ENCODE measurements around the gene SLC1A2. TPM values are rescaled to one million over a fixed set of nuclear protein-coding genes. Genes with fewer than 3 reads are reported as not detected.

SLC1A2 gene
- total and polyA plus RNA-seq, 2 of the 4 experiments (the other 2 are of a cell fraction): 0.15 to 0.54 TPM

- CTCF ChIA-PET: no interaction called here
- no peak overlapping the region for H2BK15ac ChIP-seq (ENCODE audit: low read depth, low read length)
- peaks cover 6% of the 10 kb centered on the region; the same call in 1 of the 2 replicates for H4K20me1 ChIP-seq (ENCODE audit: insufficient read depth, low read length)
- POLR2A ChIA-PET (ENCODE audit: unreplicated experiment): no interaction called here
- no peak overlapping the region for H3K4me2 ChIP-seq (ENCODE audit: low read depth, low read length)
- H4K8ac ChIP-seq (ENCODE audit: low read depth in 2 of 2, low read length in 2 of 2): peak overlapping the region; percentile 27 to 33; a peak in 2 of 4 replicates
- peak overlapping the region; percentile 58; the same call in 1 of the 2 replicates for H3K27ac ChIP-seq (ENCODE audit: insufficient read depth, low read length)
- H2AFZ ChIP-seq (replicated peaks; ENCODE audit: low read length, poor library complexity): no peak overlapping the region
- peak overlapping the region; percentile 53 for H4K5ac ChIP-seq (ENCODE audit: low read depth, low read length)
- dilution Hi-C loops (cut with HindIII; ENCODE audit: low sequenced_read_pairs, unreplicated experiment) (no loop called here), intact Hi-C loops (cut with micrococcal nuclease) (loop anchor here (5.0 kb wide), 1 partner anchor 74 kb away; no protein-coding TSS in a partner anchor), in situ Hi-C loops (cut with MboI; ENCODE audit: low sequenced_read_pairs) (no loop called here)
- TF ChIP-seq BHLHE40 (IDR thresholded peaks at IDR 0.05; ENCODE audit: low read depth, low read length) (no peak), ELK1 (IDR thresholded peaks at IDR 0.05; ENCODE audit: borderline replicate concordance, low read depth, low read length) (no peak), MAFK (IDR thresholded peaks at IDR 0.05; ENCODE audit: low read depth, low read length) (no peak), CEBPB (IDR thresholded peaks at IDR 0.05; ENCODE audit: low read depth, low read length) (no peak), CTCF (conservative IDR thresholded peaks at IDR 0.05; ENCODE audit: low read depth, low read length) (no peak), MXI1 (IDR thresholded peaks at IDR 0.05; ENCODE audit: borderline replicate concordance, low read depth, low read length) (no peak), POLR2A (IDR thresholded peaks at IDR 0.05; ENCODE audit: low read depth, low read length) (0 out of 2 replicates have a peak, but pooled peaks have one; percentile 25), NFE2L2 (IDR thresholded peaks at IDR 0.05; ENCODE audit: low read depth, low read length) (no peak)
- H3K4me1 ChIP-seq (ENCODE audit: control insufficient read depth, insufficient read depth, low read length): peaks cover 43% of the 10 kb centered on the region
- H3K27me3 ChIP-seq (ENCODE audit: control insufficient read depth, insufficient read depth, low read length): no peaks in the 10 kb centered on the region
- no peak overlapping the region for H3K4me3 ChIP-seq (ENCODE audit: insufficient read depth, low read depth, low read length)
- peaks cover 14% of the 10 kb centered on the region for H3K9me1 ChIP-seq (ENCODE audit: insufficient read depth, low read length)
- no peak overlapping the region for H3K9ac ChIP-seq (ENCODE audit: low read depth, low read length)
- H2AK9ac ChIP-seq (replicated peaks; ENCODE audit: low read depth, low read length, poor library complexity): no peak overlapping the region
- H3K79me1 ChIP-seq (ENCODE audit: low read depth in 1 of 2, low read length in 2 of 2): peaks cover 42 to 70% of the 10 kb centered on the region in 2 experiments
- no peaks in the 10 kb centered on the region for H3K9me3 ChIP-seq (ENCODE audit: control insufficient read depth, insufficient read depth, low read length)
- no peak overlapping the region for H2AK5ac ChIP-seq (ENCODE audit: low read depth, low read length)
- H3K23ac ChIP-seq (ENCODE audit: low read depth, low read length): peak overlapping the region; percentile 3; the same call in 1 of the 2 replicates
- H2BK120ac ChIP-seq (ENCODE audit: low read depth, low read length): no peak overlapping the region
- peaks cover 57% of the 10 kb centered on the region for H3K36me3 ChIP-seq (ENCODE audit: control insufficient read depth, insufficient read depth, low read length)
- no TSS peak for BruUV-seq (replicated peaks)
- no peak overlapping the region for H4K91ac ChIP-seq (ENCODE audit: insufficient read depth, low read depth, low read length)
- ATAC-seq (ENCODE audit: low read depth) (no peak), DNase-seq (no peak)
- peak overlapping the region; percentile 10 for H3K14ac ChIP-seq (replicated peaks; ENCODE audit: low read depth, low read length)
- H2BK20ac ChIP-seq (ENCODE audit: low read depth, low read length): peak overlapping the region; percentile 43; the same call in 1 of the 2 replicates
- no peak overlapping the region for H3K56ac ChIP-seq (ENCODE audit: extremely low read depth, insufficient read depth, low read length)
- peak overlapping the region; percentile 81 for H2BK5ac ChIP-seq (ENCODE audit: low read depth, low read length, poor library complexity, severe bottlenecking)
- H3K4ac ChIP-seq (ENCODE audit: low read depth, low read length): peak overlapping the region; percentile 28; the same call in 1 of the 2 replicates
- H3K18ac ChIP-seq (ENCODE audit: low read depth, low read length): peak overlapping the region; percentile 67
Measured at GRCh38 chr11:35215945-35216344, 203.4 kb downstream of the SLC1A2 start.

Measured in IMR-90 (cell line).